ENCODE results near the gene ETFBKMT.
"Not testable (repeated sequence)": the region's sequence is repeated elsewhere in the genome, so short reads cannot be mapped to it uniquely, and the experiment has no call there.

ETFBKMT gene

GRCh38 chr12:31710021-31710818 is 50.7 kb downstream of the ETFBKMT start:
- no peak for TF ChIP-seq CTCF (IDR thresholded peaks at IDR 0.05)
- Histone ChIP-seq H3K9ac (no peak overlapping the region), H3K9me3 (ENCODE audit: control insufficient read depth, low read length) (no peaks in the 10 kb centered on the region), H3K4me1 (no peaks in the 10 kb centered on the region), H3K36me3 (ENCODE audit: control insufficient read depth, insufficient read depth, low read length) (no peaks in the 10 kb centered on the region), H3K4me3 (ENCODE audit: low read depth, low read length) (no peak overlapping the region), H2AFZ (no peak overlapping the region), H3K27ac (no peak overlapping the region), H3K4me2 (ENCODE audit: low read length) (no peak overlapping the region), H3K27me3 (ENCODE audit: control insufficient read depth, insufficient read depth, low read length) (no peaks in the 10 kb centered on the region), H3K79me2 (no peaks in the 10 kb centered on the region)

- Histone ChIP-seq H3K27ac (no peak overlapping the region), H2AFZ (no peak overlapping the region), H3K9me3 (ENCODE audit: control insufficient read depth, low read length) (no peaks in the 10 kb centered on the region), H3K9ac (no peak overlapping the region), H3K4me3 (ENCODE audit: low read depth, low read length) (no peak overlapping the region), H3K27me3 (ENCODE audit: control insufficient read depth, insufficient read depth, low read length) (no peaks in the 10 kb centered on the region), H3K79me2 (no peaks in the 10 kb centered on the region), H3K36me3 (ENCODE audit: control insufficient read depth, insufficient read depth, low read length) (no peaks in the 10 kb centered on the region), H3K4me1 (peaks cover 3% of the 10 kb centered on the region), H3K4me2 (ENCODE audit: low read length) (no peak overlapping the region)
- no peak for TF ChIP-seq CTCF (IDR thresholded peaks at IDR 0.05)
Measured at GRCh38 chr12:31712877-31713276, 53.4 kb downstream of the ETFBKMT start.

GRCh38 chr12:31714406-31715271 is 55.2 kb downstream of the ETFBKMT start:
- H3K9me3 ChIP-seq (ENCODE audit: control insufficient read depth, low read length), result no peaks in the 10 kb centered on the region
- H2AFZ ChIP-seq, result peak overlapping the region; percentile 71
- H3K36me3 ChIP-seq (ENCODE audit: control insufficient read depth, insufficient read depth, low read length), result no peaks in the 10 kb centered on the region
- no peak overlapping the region for H3K9ac ChIP-seq
- H3K4me2 ChIP-seq (ENCODE audit: low read length), result no peak overlapping the region
- H3K27ac ChIP-seq, result peak overlapping the region; percentile 68
- H3K4me3 ChIP-seq (ENCODE audit: low read depth, low read length), result no peak overlapping the region
- peaks cover 3% of the 10 kb centered on the region for H3K4me1 ChIP-seq
- H3K27me3 ChIP-seq (ENCODE audit: control insufficient read depth, insufficient read depth, low read length), result no peaks in the 10 kb centered on the region
- TF ChIP-seq CTCF (IDR thresholded peaks at IDR 0.05), result no peak
- H3K79me2 ChIP-seq, result no peaks in the 10 kb centered on the region

- no peak overlapping the region for H3K9ac ChIP-seq
- no peaks in the 10 kb centered on the region for H3K79me2 ChIP-seq
- no peak overlapping the region for H3K4me3 ChIP-seq (ENCODE audit: low read depth, low read length)
- peaks cover 3% of the 10 kb centered on the region for H3K4me1 ChIP-seq
- no peaks in the 10 kb centered on the region for H3K36me3 ChIP-seq (ENCODE audit: control insufficient read depth, insufficient read depth, low read length)
- H3K4me2 ChIP-seq (ENCODE audit: low read length), result no peak overlapping the region
- H3K9me3 ChIP-seq (ENCODE audit: control insufficient read depth, low read length), result no peaks in the 10 kb centered on the region
- H3K27me3 ChIP-seq (ENCODE audit: control insufficient read depth, insufficient read depth, low read length), result no peaks in the 10 kb centered on the region
- no peak for TF ChIP-seq CTCF (IDR thresholded peaks at IDR 0.05)
- H2AFZ ChIP-seq, result peak overlapping the region; percentile 71
- H3K27ac ChIP-seq, result peak overlapping the region; percentile 68
Measured at GRCh38 chr12:31715283-31715825, 55.9 kb downstream of the ETFBKMT start.

- not testable (repeated sequence) for H3K27ac ChIP-seq
Measured at GRCh38 chr12:31716998-31717397, 57.5 kb downstream of the ETFBKMT start.

GRCh38 chr12:31718542-31719198 is 59.2 kb downstream of the ETFBKMT start:
- not testable (repeated sequence) for H3K27ac ChIP-seq; H3K4me3 ChIP-seq (ENCODE audit: low read depth, low read length); H3K9ac ChIP-seq; H3K27me3 ChIP-seq (ENCODE audit: control insufficient read depth, insufficient read depth, low read length); H2AFZ ChIP-seq; H3K4me2 ChIP-seq (ENCODE audit: low read length); H3K79me2 ChIP-seq; H3K36me3 ChIP-seq (ENCODE audit: control insufficient read depth, insufficient read depth, low read length); H3K9me3 ChIP-seq (ENCODE audit: control insufficient read depth, low read length)
- peaks cover 12% of the 10 kb centered on the region for H3K4me1 ChIP-seq

More at GRCh38 chr12:31716998-31717397, 57.5 kb downstream of the ETFBKMT start:
- not testable (repeated sequence) for H3K79me2 ChIP-seq; H3K9ac ChIP-seq; H3K9me3 ChIP-seq (ENCODE audit: control insufficient read depth, low read length); H3K4me3 ChIP-seq (ENCODE audit: low read depth, low read length); H3K4me2 ChIP-seq (ENCODE audit: low read length); H3K36me3 ChIP-seq (ENCODE audit: control insufficient read depth, insufficient read depth, low read length); H3K27me3 ChIP-seq (ENCODE audit: control insufficient read depth, insufficient read depth, low read length); H2AFZ ChIP-seq
- peaks cover 10% of the 10 kb centered on the region for H3K4me1 ChIP-seq
